ENCODE data around the gene YDJC.
A peak's percentile ranks its signal among the peaks of the same experiment; 100 is the strongest.
"Not testable (repeated sequence)": the region's sequence is repeated elsewhere in the genome, so short reads cannot be mapped to it uniquely, and the experiment has no call there.

The YDJC gene

GRCh38 chr22:21629255-21630149 lies at the start of gene YDJC:
YDJC (minus strand) TSS chr22:21630022; CDS start chr22:21630014, 8 bp downstream.
- peak; percentile 91 for DNase-seq (ENCODE audit: low spot score)

- no peak for DNase-seq (ENCODE audit: low spot score)
Measured at GRCh38 chr22:21679383-21679782, 49.6 kb upstream of the YDJC start.

- not testable (repeated sequence) for DNase-seq (ENCODE audit: low spot score)
Measured at GRCh38 chr22:21678842-21679241, 49.0 kb upstream of the YDJC start.

GRCh38 chr22:21677606-21678443 lies 48.0 kb upstream of the YDJC start:
- DNase-seq (ENCODE audit: low spot score), result no peak

GRCh38 chr22:21674638-21675245 lies 44.9 kb upstream of the YDJC start:
- no peak for DNase-seq (ENCODE audit: low spot score)

- no peak for DNase-seq (ENCODE audit: low spot score)
Measured at GRCh38 chr22:21673534-21674321, 43.9 kb upstream of the YDJC start.

GRCh38 chr22:21672107-21672629 lies 42.3 kb upstream of the YDJC start:
- DNase-seq (ENCODE audit: low spot score), result no peak

- DNase-seq (ENCODE audit: low spot score), result no peak
Measured at GRCh38 chr22:21669026-21669425, 39.2 kb upstream of the YDJC start.

GRCh38 chr22:21666786-21667185 lies 37.0 kb upstream of the YDJC start:
- no peak for DNase-seq (ENCODE audit: low spot score)

- DNase-seq (ENCODE audit: low spot score), result no peak
Measured at GRCh38 chr22:21665047-21665851, 35.4 kb upstream of the YDJC start.

- DNase-seq (ENCODE audit: low spot score), result no peak
Measured at GRCh38 chr22:21663738-21664137, 33.9 kb upstream of the YDJC start.

- no peak for DNase-seq (ENCODE audit: low spot score)
Measured at GRCh38 chr22:21661991-21662390, 32.2 kb upstream of the YDJC start.

- no peak for DNase-seq (ENCODE audit: low spot score)
Measured at GRCh38 chr22:21660904-21661303, 31.1 kb upstream of the YDJC start.

GRCh38 chr22:21659864-21660525 lies 30.2 kb upstream of the YDJC start:
- no peak for DNase-seq (ENCODE audit: low spot score)

GRCh38 chr22:21657360-21658032 lies 27.7 kb upstream of the YDJC start:
- DNase-seq (ENCODE audit: low spot score), result peak; percentile 56

- peak; percentile 27 for DNase-seq (ENCODE audit: low spot score)
Measured at GRCh38 chr22:21657020-21657359, 27.2 kb upstream of the YDJC start.

- no peak for DNase-seq (ENCODE audit: low spot score)
Measured at GRCh38 chr22:21652547-21653545, 23.0 kb upstream of the YDJC start.

- DNase-seq (ENCODE audit: low spot score), result peak; percentile 86
Measured at GRCh38 chr22:21652010-21652546, 22.3 kb upstream of the YDJC start.

Data from cerebellar cortex (tissue), 1 donor.